HL-60 (cell line): Measurements from ENCODE around the gene PRPF6.
"Not testable (repeated sequence)": the region's sequence is repeated elsewhere in the genome, so short reads cannot be mapped to it uniquely, and the experiment has no call there.

Experiments used
- DNase-seq, 2 experiments: peaks; one replicate each; pipeline ENCODE4 v3.0.0-alpha.2; 2010 to 2020; ENCODE audit warnings: low read depth in 1 of 2, low spot score in 1 of 2
- H3K27ac ChIP-seq: fragments of 250-450 bp; sonication (Bioruptor Pico); replicated peaks from 2 replicates; pipeline ENCODE4 v1.5.1; 2020; ENCODE audit warnings: mild to moderate bottlenecking, moderate library complexity
- H3K27me3 ChIP-seq: fragments of 250-450 bp; sonication (Bioruptor Pico); 2 replicates; pipeline ENCODE4 v1.5.1; 2021; ENCODE audit warnings: mild to moderate bottlenecking, moderate library complexity; ENCODE audit not compliant: insufficient read depth, poor library complexity, severe bottlenecking
- H3K4me3 ChIP-seq: replicated peaks from 2 replicates; pipeline ENCODE4 v1.5.1; 2011; ENCODE audit warnings: mild to moderate bottlenecking, control low read depth, low read length; ENCODE audit not compliant: insufficient read depth
- CTCF ChIP-seq: IDR thresholded peaks from one replicate; pipeline ENCODE4 v1.5.1; 2011; ENCODE audit warnings: low read length, control low read depth, inconsistent platforms; ENCODE audit not compliant: insufficient read depth
- GABPA ChIP-seq: IDR thresholded peaks from 2 replicates; pipeline ENCODE4 v1.6.1; 2012; ENCODE audit warnings: low read depth
- POLR2AphosphoS5 ChIP-seq: IDR thresholded peaks from 2 replicates; pipeline ENCODE4 v1.6.1; 2012; ENCODE audit warnings: low read depth
- REST ChIP-seq: IDR thresholded peaks from 2 replicates; pipeline ENCODE4 v1.6.1; 2012; ENCODE audit warnings: low read depth; ENCODE audit not compliant: insufficient replicate concordance
- SPI1 ChIP-seq: IDR thresholded peaks from 2 replicates; pipeline ENCODE4 v1.6.1; 2012; ENCODE audit warnings: low read depth, mild to moderate bottlenecking, borderline replicate concordance

The PRPF6 gene

GRCh38 chr20:63960654-63961621 lies 20.0 kb upstream of the PRPF6 start:
- H3K27me3 ChIP-seq, H3K4me3 ChIP-seq, DNase-seq, H3K27ac ChIP-seq: not testable (repeated sequence)

GRCh38 chr20:63961664-63962425 lies 19.1 kb upstream of the PRPF6 start:
- Histone ChIP-seq H3K27ac (no peak overlapping the region), H3K27me3 (no peaks in the 10 kb centered on the region), H3K4me3 (no peak overlapping the region)
- TF ChIP-seq REST (no peak), CTCF (no peak), SPI1 (no peak), GABPA (no peak), POLR2AphosphoS5 (no peak)
- no peak for DNase-seq

GRCh38 chr20:63962426-63963347 lies 18.2 kb upstream of the PRPF6 start:
- DNase-seq, result no peak
- Histone ChIP-seq H3K27ac (no peak overlapping the region), H3K27me3 (no peaks in the 10 kb centered on the region), H3K4me3 (no peak overlapping the region)
- TF ChIP-seq SPI1, result no peak
- TF ChIP-seq REST, result no peak
- no peak for TF ChIP-seq GABPA
- TF ChIP-seq POLR2AphosphoS5, result no peak
- TF ChIP-seq CTCF, result no peak

GRCh38 chr20:63963348-63963741 lies 17.6 kb upstream of the PRPF6 start:
- TF ChIP-seq REST (no peak), SPI1 (no peak), GABPA (no peak), POLR2AphosphoS5 (no peak), CTCF (no peak)
- DNase-seq, result no peak

More at GRCh38 chr20:63963348-63963741, 17.6 kb upstream of the PRPF6 start:
- no peak overlapping the region for H3K4me3 ChIP-seq
- H3K27me3 ChIP-seq, result no peaks in the 10 kb centered on the region
- H3K27ac ChIP-seq, result no peak overlapping the region
